Middle frontal gyrus (tissue), 1 donor: Measurements from ENCODE around the gene ARL4A.
"Not testable (repeated sequence)": the region's sequence is repeated elsewhere in the genome, so short reads cannot be mapped to it uniquely, and the experiment has no call there.

Experiments
- DNase-seq: peaks from one replicate; pipeline ENCODE4 v3.0.0-alpha.2; 2015; ENCODE audit warnings: low spot score; ENCODE audit errors: extremely low spot score

The ARL4A gene, protein sequence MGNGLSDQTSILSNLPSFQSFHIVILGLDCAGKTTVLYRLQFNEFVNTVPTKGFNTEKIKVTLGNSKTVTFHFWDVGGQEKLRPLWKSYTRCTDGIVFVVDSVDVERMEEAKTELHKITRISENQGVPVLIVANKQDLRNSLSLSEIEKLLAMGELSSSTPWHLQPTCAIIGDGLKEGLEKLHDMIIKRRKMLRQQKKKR

DNA sequence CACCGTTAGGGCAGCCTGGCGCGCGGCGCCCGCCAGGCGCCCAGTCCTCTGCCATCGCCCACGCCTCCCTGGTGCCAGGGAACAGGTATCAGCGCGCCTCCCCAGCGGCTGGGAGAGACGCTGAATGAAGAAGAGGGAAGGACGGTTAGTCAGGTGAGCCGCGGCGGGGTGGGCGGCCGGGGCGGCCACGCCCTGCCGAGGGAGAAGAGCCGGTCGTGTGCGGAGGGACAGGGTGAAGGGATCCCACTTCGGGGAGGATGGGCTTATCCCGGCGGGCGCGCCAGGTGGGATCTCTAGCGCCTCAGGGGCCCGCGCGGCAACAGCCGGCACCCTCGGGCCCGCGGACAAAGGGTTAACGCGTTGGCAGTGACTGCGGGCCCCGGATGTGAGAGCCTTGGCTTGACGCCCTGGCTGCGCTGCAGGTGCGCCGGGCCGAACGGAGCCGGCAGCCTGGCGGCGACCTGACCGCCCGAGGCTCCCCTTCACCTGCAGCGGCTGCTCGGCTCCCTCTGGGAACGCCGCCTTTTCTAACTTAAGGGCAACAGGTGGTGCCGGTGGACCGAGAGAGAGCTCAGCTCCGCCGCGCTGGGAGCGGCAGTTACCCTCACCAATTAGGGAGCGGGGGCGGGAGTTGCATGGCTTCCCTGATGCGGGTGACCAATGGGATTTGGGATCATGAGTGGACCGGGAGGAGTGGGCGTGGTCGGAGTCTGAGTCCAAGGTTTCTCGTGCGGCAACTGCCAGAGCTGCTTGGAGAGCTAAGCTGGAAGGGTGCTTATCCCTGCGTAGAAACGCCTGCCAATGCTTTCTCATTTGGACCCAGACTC is at the start of gene ARL4A:
TSS of gene ARL4A (plus strand) at position 743 of the 827 bp plus-strand sequence. CDS start 622 bp downstream, outside the sequence.
- peak; percentile 96 for DNase-seq

DNA sequence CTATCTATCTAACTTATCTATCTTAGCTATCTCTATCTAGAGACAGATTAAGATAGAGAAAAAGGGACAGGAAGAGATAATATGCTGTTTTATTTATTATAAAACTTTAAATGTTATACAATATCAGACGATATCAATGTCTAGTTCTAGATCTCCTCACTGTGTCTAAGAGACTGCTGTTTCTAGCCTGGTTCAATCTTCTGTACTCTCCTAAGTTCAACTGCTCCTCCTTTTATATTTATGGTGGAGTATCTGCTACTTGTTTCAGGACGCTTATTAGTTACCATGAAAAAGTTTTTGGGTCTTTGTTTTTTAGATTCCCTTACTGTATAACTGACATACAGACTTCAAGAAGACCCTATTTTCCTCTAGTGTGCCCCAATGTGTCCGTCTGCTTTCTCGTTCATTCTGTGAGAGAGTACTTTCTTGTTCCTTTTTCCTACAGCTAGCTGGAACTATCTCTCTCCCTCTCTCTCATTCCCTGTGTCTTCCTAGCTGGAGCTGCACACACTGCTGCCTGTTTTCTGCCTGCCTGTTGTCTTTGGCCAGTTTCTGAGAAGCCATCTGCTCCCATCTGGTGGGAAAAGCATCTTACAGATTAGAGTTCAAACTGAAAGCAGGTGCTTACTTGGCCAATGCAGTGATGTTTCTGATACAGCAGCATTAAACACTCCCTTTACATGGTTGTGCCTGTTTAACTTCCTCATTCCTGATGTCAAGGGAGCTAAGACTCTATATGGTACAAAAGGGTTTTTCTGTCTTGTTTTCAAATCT is 49.4 kb upstream of the ARL4A start:
- no peak for DNase-seq

DNA sequence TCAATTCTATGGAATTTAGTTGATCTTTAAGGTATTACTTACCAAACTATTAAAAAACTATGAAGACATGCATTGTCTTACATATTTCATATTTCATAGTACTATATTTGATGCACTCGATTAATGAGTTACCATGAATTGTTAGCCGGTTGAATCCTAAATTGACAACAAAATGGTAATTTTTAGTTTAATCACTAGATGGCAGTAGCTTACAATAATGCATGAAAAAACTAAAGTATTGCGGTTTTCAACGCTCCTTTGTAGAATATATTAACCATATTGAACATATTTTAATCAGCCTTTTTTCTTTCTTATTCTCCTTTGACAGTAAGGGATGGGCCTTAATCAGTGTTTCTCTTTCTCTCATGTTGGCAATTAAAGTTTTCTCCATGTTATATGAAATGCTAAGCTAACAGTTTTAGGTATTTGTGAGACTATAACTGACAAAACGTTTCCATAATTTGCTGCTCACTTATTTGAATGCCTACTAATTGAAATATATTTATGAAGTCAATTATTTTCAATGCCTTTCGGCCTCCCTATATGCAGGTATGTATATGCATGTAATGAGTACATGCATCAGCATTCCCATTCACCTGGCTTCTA is 48.5 kb upstream of the ARL4A start:
- DNase-seq: peak; percentile 53

DNA sequence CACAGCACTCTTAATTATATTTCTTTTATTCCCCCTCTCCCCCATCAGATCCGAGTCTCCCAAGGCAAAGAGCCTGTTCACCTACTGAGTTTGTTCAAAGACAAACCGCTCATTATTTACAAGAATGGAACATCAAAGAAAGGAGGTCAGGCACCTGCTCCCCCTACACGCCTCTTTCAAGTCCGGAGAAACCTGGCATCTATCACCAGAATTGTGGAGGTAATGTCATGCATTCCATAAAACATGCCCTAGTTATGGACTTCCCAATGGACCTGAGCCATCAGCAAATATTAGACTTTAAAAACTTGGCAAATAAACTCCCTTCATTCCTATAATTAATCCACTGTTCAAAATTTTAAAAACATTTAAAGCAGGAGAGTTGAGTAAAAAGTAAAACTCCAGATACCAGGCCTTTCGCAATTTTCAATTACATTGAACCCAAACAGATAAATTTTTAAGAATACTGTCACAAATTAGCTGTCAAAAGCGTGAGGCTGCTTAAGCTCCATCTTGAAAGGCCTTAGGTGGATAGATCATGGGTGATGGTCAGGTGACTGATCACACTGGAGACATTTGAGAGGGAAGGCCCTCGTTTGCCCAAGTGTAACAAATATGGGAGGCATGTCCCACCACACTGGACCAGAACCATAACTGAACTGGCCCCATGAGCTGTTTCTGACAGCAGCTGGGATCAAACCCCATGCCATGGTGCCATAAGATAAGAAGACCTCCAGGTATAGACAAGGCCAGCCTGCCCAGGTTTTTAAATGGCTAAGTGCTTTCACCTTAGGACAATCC is 46.9 kb upstream of the ARL4A start:
- no peak for DNase-seq

DNA sequence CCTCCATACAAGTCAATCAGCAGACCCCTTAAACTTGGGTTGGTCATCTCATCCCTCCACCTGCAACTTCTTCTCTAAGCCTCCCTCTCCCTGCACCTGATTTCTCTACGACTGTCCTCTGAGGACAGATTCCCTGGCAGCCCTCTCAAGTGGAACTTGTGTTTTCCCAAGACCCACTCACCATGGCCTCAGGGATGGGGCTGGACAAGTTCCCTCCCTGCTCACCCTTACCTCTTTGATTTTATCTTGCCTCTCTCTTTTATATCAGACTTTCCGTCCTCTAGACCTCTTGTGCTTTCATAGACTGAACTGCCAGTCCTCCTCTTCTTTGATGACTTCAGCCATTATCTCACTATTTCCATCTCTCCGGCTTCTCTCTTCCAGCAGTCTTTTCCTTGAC is 46.2 kb upstream of the ARL4A start:
- DNase-seq: no peak

DNA sequence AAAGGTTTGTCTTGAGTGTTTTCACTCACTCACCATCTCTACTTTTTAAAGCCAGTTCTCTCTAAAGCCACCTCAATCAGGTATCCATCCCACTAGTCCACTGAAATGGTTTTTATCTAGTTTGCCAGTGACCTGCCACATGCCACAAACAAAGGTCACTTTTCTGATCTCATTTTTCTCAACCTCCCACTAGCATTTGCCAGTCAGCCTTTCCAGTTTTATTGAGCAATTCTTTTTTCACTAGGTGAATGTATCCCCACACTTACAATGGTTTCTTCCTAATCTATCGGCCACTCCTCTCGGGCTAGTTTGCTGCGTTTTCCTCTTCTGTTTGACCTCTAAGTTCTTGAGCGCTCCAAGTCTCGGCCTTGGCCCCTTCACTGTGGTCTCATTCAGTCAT is 44.9 kb upstream of the ARL4A start:
- no peak for DNase-seq

DNA sequence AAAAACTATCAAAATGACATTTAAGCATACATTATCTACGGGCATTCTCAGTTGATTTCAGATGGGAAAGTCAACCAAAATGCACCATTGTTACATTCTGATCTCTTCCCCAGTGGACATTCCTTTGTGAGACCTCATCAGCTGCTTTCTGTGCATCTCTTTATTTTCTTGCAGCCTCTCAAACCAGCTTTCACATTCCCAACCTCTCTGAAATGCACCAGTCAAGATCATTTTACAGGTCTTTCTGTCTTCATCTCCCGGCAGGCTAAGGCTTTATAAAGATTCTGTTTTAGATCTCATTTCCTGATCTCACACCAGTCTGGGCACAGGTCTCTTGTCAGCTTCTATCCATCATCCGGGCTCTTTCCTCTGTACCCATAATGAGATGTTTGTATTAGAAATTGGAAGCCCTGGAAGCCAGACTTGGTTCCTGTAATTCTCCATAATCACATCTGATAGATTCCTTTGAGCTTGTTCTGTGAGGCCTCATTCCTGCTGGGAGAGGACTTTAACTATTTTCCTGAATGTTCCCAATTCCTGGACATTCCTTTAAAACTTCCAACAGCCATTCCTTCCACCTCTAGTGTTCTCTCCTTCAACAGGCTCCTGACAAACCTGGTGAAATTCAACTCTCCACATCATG is 44.3 kb upstream of the ARL4A start:
- DNase-seq: no peak

DNA sequence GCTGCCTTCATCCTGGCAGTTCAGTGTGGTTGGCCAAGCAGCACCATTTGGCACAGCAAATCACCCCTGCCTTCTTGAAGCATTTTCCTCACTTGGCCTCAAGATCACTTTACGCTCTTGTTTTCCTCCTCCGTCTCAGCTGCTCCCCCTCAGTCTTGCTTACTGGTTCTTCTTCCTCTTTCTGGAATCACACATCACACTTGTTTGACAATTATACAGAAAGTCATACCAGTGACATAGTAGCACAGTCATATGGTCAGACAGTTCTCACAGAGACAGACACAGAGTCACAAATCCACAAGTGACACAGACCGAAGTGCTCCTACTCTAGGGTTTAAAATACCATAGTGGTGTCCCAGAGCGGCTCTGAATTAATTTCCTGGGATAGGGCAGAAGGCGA is 43.8 kb upstream of the ARL4A start:
- no peak for DNase-seq

DNA sequence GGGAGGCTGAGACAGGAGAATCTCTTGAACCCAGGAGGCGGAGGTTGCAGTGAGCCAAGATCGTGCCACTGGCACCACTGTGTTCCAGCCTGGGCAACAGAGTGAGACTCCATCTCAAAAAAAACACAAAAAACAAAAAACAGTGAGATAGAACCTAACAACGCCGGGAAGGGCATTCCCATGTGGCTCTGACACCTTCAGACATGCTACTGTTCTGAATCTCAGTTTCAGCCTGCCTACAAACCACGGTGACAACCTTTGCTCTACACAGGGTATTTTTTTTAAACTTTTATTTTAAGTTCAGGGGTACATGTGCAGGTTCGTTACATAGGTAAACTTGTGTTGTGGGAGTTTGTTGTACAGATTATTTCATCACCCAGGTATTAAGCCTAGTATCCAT is 42.2 kb upstream of the ARL4A start:
- DNase-seq: not testable (repeated sequence)

DNA sequence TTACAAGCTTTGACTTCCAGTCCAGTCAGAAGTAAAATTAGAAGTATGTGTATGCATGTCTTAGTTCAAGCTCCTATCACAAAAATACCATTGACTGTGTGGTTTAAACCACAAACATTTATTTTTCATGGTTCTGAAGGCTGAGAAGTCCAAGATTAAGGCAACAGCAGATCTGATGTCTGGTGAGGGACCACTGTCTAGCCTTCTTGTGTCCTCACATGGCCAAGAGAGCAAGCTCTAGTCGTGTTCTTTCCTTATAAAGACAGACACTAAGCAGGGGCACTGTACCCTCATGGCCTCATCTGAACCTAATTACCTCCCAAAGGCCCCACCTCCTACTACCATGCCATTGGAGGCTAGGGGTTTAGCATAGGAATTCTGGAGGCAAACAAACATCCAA is 41.3 kb upstream of the ARL4A start:
- DNase-seq: no peak

DNA sequence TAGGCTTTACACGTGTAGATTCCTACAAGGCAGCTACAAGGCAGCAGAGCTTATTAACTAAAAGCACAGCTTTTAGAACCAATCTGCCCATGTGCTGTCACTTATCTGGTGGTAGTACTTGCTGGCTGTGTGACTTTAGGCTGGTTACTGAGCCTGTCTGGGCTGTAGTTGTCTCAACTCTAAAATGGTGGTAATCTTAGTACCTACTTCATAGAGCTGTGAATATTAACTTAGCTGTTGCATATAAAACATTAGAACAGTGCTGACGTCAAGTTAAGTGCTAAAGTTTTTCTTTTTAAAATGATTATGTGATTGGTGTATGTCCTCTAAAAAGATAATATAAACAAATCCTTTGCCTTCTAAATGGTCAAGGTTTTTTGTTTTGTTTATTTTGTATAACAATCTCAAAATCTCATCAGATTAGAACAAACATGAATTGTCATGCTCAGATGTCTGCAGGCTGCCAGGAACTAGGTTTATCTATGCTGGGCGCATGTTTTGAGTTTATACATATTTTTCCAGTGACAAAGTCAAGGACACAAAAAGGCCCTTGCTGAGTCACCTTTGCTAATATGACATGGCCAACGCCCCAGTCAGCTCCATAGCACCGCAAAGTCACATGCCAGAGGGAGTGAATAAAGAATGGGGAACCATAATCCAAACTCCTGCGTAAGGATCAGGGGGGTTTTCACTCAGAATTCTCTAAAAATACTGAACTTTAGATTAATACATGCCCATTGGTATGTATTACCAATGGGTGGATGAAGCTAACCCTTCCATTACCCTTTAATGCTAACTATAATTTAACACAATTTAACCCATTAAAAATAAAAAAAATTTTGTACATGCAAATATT is 39.8 kb upstream of the ARL4A start:
- DNase-seq: no peak

DNA sequence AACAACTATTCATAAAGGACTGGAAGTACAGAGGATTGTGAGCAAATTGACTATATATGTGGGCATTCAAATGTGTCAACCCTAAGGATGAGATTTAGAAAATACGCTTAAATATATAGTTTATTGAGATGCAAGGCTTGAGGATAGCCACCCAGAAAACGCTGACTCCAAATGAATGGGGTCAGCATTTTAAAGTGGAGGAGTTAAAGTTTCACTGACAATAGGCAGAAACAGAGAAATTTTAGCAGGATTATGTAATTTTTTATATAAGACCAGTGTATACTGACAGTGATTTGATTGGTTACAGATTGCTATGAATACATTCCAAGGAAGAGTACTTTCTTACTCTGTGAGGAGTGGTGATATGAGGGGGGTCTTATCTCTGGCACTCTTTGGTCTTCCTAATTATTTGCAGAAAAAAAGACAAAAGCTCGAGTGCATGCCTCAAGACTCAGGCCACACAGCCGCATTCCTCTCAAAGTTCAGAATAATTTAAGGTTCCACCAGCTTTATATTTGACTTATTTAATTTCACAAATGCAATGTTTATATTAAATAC is 38.6 kb upstream of the ARL4A start:
- DNase-seq: no peak

DNA sequence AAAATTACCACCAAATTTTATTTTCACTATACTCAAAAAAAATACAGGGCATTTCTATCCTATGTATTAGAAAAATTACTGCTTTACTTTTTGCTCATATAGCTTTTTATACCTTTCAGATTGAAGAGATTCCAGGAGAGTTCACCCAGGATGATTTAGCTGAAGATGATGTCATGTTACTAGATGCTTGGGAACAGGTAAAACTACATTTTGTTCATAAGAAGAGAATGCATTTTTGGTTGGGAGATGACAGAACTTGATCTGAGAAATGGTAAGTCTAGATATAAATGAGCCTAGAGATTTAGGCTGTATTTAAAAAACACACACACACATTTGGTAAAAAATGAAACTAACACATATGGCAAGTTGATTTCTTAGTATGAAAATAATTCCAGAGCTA is 38.1 kb upstream of the ARL4A start:
- DNase-seq: no peak

DNA sequence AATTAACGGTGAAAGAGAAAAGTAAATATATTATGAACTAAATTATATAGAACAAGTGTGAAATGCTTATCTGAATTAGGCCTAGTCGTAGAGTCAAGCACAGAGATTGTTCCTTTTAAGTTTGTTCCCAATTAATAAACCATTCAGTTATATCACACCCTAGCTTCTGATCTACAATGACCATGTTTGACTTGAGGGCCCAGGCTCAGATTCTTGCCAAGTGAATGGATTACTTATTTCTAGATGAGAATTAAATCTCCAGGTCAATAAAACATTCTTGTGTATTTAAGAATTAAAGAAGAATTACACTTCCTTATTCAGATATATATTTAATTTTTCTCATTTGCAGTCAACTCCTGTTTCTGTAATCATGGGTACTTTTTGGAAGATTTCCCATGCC is 37.4 kb upstream of the ARL4A start:
- DNase-seq: no peak

DNA sequence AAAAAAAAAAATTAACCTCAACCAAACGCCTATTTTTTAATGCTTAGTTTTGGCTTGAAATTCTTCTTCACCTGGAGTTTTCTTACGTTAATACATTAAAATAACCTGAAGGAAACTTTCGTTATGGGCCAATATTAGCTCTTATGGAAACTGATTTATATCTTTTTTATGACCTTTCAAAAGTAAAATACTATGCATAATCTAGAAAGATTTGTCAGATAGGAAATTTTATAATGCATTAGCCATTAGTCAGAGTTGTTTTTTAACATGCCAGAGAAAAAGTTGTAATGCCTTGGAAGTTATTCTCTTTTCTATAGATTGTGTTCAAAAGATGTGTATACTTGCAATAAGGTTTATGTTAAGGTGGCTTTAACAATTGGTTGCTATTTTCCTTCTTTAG is 34.3 kb upstream of the ARL4A start:
- no peak for DNase-seq

DNA sequence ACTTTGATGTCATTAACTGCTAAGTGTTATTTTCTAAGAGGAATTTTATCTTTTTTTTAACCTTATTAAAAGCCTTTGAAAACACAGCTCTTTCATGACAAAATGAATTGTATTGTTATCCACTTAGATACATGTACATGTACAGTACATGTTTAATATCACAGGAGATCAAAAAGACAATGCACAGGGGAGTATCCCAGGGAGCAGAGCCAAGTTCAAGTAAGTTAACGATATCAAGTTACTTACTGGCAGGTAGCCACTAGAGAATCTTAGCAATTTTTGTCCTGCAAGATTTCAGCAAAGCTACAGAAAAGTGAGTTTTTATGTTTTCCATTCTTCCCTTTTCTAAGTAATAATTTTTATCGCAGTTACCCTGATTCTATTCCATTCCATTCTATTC is 33.9 kb upstream of the ARL4A start:
- DNase-seq: no peak

DNA sequence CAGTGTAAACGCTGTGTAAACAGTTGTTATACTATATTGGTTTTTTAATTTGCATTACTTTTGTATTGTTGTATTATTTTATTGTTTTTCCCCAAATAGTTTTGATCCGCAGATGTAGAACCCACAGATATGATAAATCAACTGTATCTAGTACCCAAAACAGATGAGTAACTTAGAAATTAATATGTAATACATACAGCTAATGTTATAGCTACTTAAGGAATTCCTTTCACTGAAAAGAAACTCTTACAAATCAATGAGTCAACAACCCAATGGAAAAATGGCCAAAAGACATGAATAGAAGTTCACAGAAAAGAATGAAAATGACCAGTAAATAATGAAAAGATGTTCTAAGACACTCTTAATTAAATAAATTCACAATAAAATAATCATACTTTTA is 32.3 kb upstream of the ARL4A start:
- no peak for DNase-seq

DNA sequence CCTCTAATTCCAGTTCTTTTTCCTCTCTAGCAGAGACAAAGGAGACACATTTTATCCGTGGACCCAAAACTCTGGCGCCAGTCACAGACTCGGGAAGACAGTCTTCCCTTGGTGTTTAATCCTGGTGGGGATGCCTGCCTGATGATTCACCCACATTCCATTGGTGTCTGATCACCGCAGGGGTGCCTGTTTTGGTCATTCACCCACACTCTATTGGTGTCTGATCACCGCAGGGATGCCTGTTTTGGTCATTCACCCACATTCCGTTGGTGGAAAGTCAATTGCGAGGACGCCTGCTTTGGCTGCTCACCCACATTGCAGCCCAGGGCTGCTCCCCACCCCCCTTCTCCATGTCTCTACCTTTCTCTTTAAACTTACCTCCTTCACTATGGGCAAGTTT is 27.0 kb upstream of the ARL4A start:
- DNase-seq: not testable (repeated sequence)

DNA sequence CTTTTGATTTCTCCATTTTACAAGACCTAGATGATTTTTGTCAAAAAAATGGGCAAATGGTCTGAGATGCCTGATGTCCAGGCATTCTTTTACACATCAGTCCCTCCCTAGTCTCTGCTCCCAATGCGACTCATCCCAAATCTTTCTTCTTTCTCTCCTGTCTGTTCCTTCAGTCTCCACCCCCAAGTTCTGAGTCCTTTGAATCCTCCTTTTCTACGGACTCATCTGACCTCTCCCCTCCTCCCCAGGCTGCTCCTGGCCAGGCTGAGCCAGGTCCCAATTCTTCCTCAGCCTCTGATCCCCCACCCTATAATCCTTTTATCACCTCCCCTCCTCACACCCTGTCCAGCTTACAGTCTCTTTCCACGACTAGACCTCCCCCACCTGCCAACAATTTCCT is 26.4 kb upstream of the ARL4A start:
- not testable (repeated sequence) for DNase-seq
